ENCODE data around the gene SH3TC1. TPM values are rescaled to one million over a fixed set of nuclear protein-coding genes. Genes with fewer than 3 reads are reported as not detected.

SH3TC1 gene
- total RNA-seq, 1 donor from 2014 or later = 23.2 TPM

- peaks cover 42% of the 10 kb centered on the region for H3K27me3 Mint-ChIP-seq (ENCODE audit: low read depth)
- no peak for DNase-seq (ENCODE audit: low spot score in 2 of 2, unreplicated experiment in 2 of 2)
- no peaks in the 10 kb centered on the region for H3K36me3 Mint-ChIP-seq
- H3K4me3 Mint-ChIP-seq = no peak overlapping the region
- H3K4me1 Mint-ChIP-seq = peaks cover 3% of the 10 kb centered on the region
- H3K9me3 Mint-ChIP-seq = no peaks in the 10 kb centered on the region
- H3K27ac Mint-ChIP-seq = no peak overlapping the region
- no peak for TF ChIP-seq CTCF (IDR thresholded peaks at IDR 0.05; ENCODE audit: unreplicated experiment)
These were observed 34.4 kb upstream of the SH3TC1 start for GRCh38 chr4:8164687-8165086.

GRCh38 chr4:8165374-8165896 is 33.7 kb upstream of the SH3TC1 start:
- H3K4me3 Mint-ChIP-seq = no peak overlapping the region
- no peak for TF ChIP-seq CTCF (IDR thresholded peaks at IDR 0.05; ENCODE audit: unreplicated experiment)
- H3K36me3 Mint-ChIP-seq = no peaks in the 10 kb centered on the region
- peaks cover 43% of the 10 kb centered on the region for H3K27me3 Mint-ChIP-seq (ENCODE audit: low read depth)
- H3K9me3 Mint-ChIP-seq = no peaks in the 10 kb centered on the region
- DNase-seq (ENCODE audit: low spot score in 2 of 2, unreplicated experiment in 2 of 2) = no peak
- H3K4me1 Mint-ChIP-seq = no peaks in the 10 kb centered on the region
- no peak overlapping the region for H3K27ac Mint-ChIP-seq

GRCh38 chr4:8167291-8167690 is 31.8 kb upstream of the SH3TC1 start:
- H3K36me3 Mint-ChIP-seq = no peaks in the 10 kb centered on the region
- no peaks in the 10 kb centered on the region for H3K4me1 Mint-ChIP-seq
- no peak for DNase-seq (ENCODE audit: low spot score in 2 of 2, unreplicated experiment in 2 of 2)
- H3K9me3 Mint-ChIP-seq = no peaks in the 10 kb centered on the region
- no peak overlapping the region for H3K4me3 Mint-ChIP-seq
- no peak for TF ChIP-seq CTCF (IDR thresholded peaks at IDR 0.05; ENCODE audit: unreplicated experiment)
- H3K27ac Mint-ChIP-seq = no peak overlapping the region
- peaks cover 36% of the 10 kb centered on the region for H3K27me3 Mint-ChIP-seq (ENCODE audit: low read depth)

- no peaks in the 10 kb centered on the region for H3K4me1 Mint-ChIP-seq
- no peaks in the 10 kb centered on the region for H3K9me3 Mint-ChIP-seq
- H3K27me3 Mint-ChIP-seq (ENCODE audit: low read depth) = peaks cover 34% of the 10 kb centered on the region
- TF ChIP-seq CTCF (IDR thresholded peaks at IDR 0.05; ENCODE audit: unreplicated experiment) = no peak
- no peak overlapping the region for H3K27ac Mint-ChIP-seq
- no peak overlapping the region for H3K4me3 Mint-ChIP-seq
- DNase-seq (ENCODE audit: low spot score in 2 of 2, unreplicated experiment in 2 of 2) = no peak
- no peaks in the 10 kb centered on the region for H3K36me3 Mint-ChIP-seq
These were observed 31.3 kb upstream of the SH3TC1 start for GRCh38 chr4:8167815-8168214.

- DNase-seq (ENCODE audit: low spot score in 2 of 2, unreplicated experiment in 2 of 2) = no peak
- TF ChIP-seq CTCF (IDR thresholded peaks at IDR 0.05; ENCODE audit: unreplicated experiment) = peak; percentile 74
- Mint-ChIP-seq H3K27me3 (ENCODE audit: low read depth) (peaks cover 30% of the 10 kb centered on the region), H3K4me3 (no peak overlapping the region), H3K27ac (no peak overlapping the region), H3K36me3 (no peaks in the 10 kb centered on the region), H3K9me3 (no peaks in the 10 kb centered on the region), H3K4me1 (no peaks in the 10 kb centered on the region)
These were observed 30.9 kb upstream of the SH3TC1 start for GRCh38 chr4:8168232-8168631.
